Stimulated activated CD4-positive, alpha-beta T cell treated with anti-CD3 and anti-CD28 coated beads, Interleukin-4, amount 100 ng/mL, for 48 hours (primary cell): Measurements from ENCODE around the gene GAMT.

Experiments used
- DNase-seq, 2 donors: peaks; one replicate each; pipeline ENCODE4 v3.0.0-alpha.2; 2020; ENCODE audit warnings: low read depth in 2 of 2

The GAMT gene

GRCh38 chr19:1400281-1401137 is 833 bp downstream of the GAMT start:
- DNase-seq, result no peak

- DNase-seq, result no peak
These were observed 1.6 kb downstream of the GAMT start for GRCh38 chr19:1399745-1400144.

GRCh38 chr19:1399079-1399478 is 2.3 kb downstream of the GAMT start:
- no peak for DNase-seq

- DNase-seq, result no peak
These were observed 3.5 kb downstream of the GAMT start for GRCh38 chr19:1397838-1398237.

- no peak for DNase-seq
These were observed 4.3 kb downstream of the GAMT start for GRCh38 chr19:1396768-1397679.

- DNase-seq, result no peak
These were observed 5.1 kb downstream of the GAMT start for GRCh38 chr19:1396019-1396767.

- DNase-seq, result no peak
These were observed 5.9 kb downstream of the GAMT start for GRCh38 chr19:1395194-1396018.

GRCh38 chr19:1394252-1395193 is 6.8 kb downstream of the GAMT start:
- DNase-seq, result no peak

- no peak for DNase-seq
These were observed 7.5 kb downstream of the GAMT start for GRCh38 chr19:1393841-1394240.

GRCh38 chr19:1392939-1393530 is 8.3 kb downstream of the GAMT start:
- DNase-seq, result no peak

GRCh38 chr19:1392407-1392806 is 8.9 kb downstream of the GAMT start:
- DNase-seq, result no peak

GRCh38 chr19:1390890-1391423 is 10.4 kb downstream of the GAMT start:
- no peak for DNase-seq

- DNase-seq, result no peak
These were observed 12.1 kb downstream of the GAMT start for GRCh38 chr19:1389033-1389940.

GRCh38 chr19:1388637-1389026 is 12.7 kb downstream of the GAMT start:
- no peak for DNase-seq

- no peak for DNase-seq
These were observed 13.4 kb downstream of the GAMT start for GRCh38 chr19:1387684-1388636.

- no peak for DNase-seq
These were observed 14.2 kb downstream of the GAMT start for GRCh38 chr19:1386945-1387683.
